Liver (tissue), 3 donors: ENCODE measurements around the gene TGIF1.

Experiments used
- CTCF ChIP-seq: fragments of 150-350 bp; IDR thresholded peaks from 2 replicates; pipeline ENCODE4 v1.5.1; 2017; ENCODE audit warnings: improper control_type of control experiment, low read depth, low read length; ENCODE audit not compliant: missing input control
- TAF1 ChIP-seq: conservative IDR thresholded peaks from 2 replicates; pipeline ENCODE4 v1.6.1; 2016; ENCODE audit warnings: antibody characterized with exemption, mild to moderate bottlenecking
- donor health status: healthy.
- donor health status: healthy.

GRCh38 chr18:3457261-3457724, 7.3 kb downstream of the TGIF1 start:
- TF ChIP-seq CTCF (no peak), TAF1 (no peak)
